Esophagus squamous epithelium (tissue), 5 donors: ENCODE results near the gene NLGN4X. TPM values are rescaled to one million over a fixed set of nuclear protein-coding genes. Genes with fewer than 3 reads are reported as not detected.

Experiments used
- DNase-seq: peaks from one replicate; lab custom pipeline; 2025; lab: John Stamatoyannopoulos, UW
- H3K27ac ChIP-seq, 4 donors: fragments of 200-600 bp; sonication (generic); one replicate each; pipeline ENCODE4 v1.5.1; 2016 to 2019; ENCODE audit warnings: mild to moderate bottlenecking in 1 of 4
- H3K27me3 ChIP-seq, 4 donors: fragments of 200-600 bp; sonication (generic); 1 replicate in 3 of 4; 2 replicates in 1 of 4; pipeline versions ENCODE4 v1.5.1 to v1.6.0; 2017 to 2021; ENCODE audit warnings: antibody characterized with exemption in 1 of 4
- H3K36me3 ChIP-seq, 3 donors: fragments of 200-600 bp; sonication (generic); one replicate each; pipeline ENCODE4 v1.5.1; 2016 to 2019
- H3K4me1 ChIP-seq, 3 donors: fragments of 200-600 bp; sonication (generic); one replicate each; pipeline ENCODE4 v1.5.1; 2017 to 2019
- H3K4me3 ChIP-seq, 4 donors: fragments of 200-600 bp; sonication (generic); 1 replicate in 3 of 4; 2 replicates in 1 of 4; pipeline ENCODE4 v1.5.1; 2016 to 2019; ENCODE audit warnings: mild to moderate bottlenecking in 2 of 4, moderate library complexity in 1 of 4
- H3K9me3 ChIP-seq, 3 donors: fragments of 200-600 bp; sonication (generic); one replicate each; pipeline ENCODE4 v1.5.1; 2016 to 2019
- CTCF ChIP-seq, 6 experiments: fragments of 450-650 bp in 4 of 6; fragments of 200-600 bp in 2 of 6; sonication (generic) in 2 of 6; IDR thresholded peaks; one replicate each; pipeline ENCODE4 v1.5.1; 2016 to 2019; ENCODE audit warnings: antibody characterized with exemption in 6 of 6, mild to moderate bottlenecking in 4 of 6, moderate library complexity in 4 of 6
- POLR2A ChIP-seq, 4 donors: fragments of 450-650 bp; IDR thresholded peaks; one replicate each; pipeline ENCODE4 v1.6.1; 2017; ENCODE audit warnings: antibody characterized with exemption in 4 of 4, mild to moderate bottlenecking in 4 of 4, moderate library complexity in 3 of 4
- WGBS, 2 donors: methylation state at CpG; one replicate each; pipeline ENCODE4 v1.1.5; 2018; 5-methylcytosine and 5-hydroxymethylcytosine counted together
- intact Hi-C: fragments of 100-400 bp; cut with DNase I; formaldehyde crosslinking; loops from one replicate; pipeline ENCODE4 v1.15.0; 2022
- total RNA-seq, 4 donors: library from RNA; depleted of rRNA; stranded (reverse); fragments of >200 nt; gene quantifications; one replicate each; pipeline ENCODE4 v1.1.0, GENCODE V29; 2016
- donor health status: DM: yes; HTN: yes; CAD: no.

The NLGN4X gene
- total RNA-seq, 4 donors from 2014 or later, result 0.22 to 1.9 (median 1.0) TPM

GRCh38 chrX:6170424-6170823 lies 58.2 kb downstream of the NLGN4X start:
- no peaks in the 10 kb centered on the region for H3K27me3 ChIP-seq
- H3K27ac ChIP-seq, result no peak overlapping the region
- no peak overlapping the region for H3K4me3 ChIP-seq
- TF ChIP-seq CTCF (IDR thresholded peaks at IDR 0.05) (no peak), POLR2A (IDR thresholded peaks at IDR 0.05) (no peak)
- intact Hi-C loops, result no loop called here
- no peaks in the 10 kb centered on the region for H3K4me1 ChIP-seq
- no peaks in the 10 kb centered on the region for H3K36me3 ChIP-seq
- no peak for DNase-seq
- H3K9me3 ChIP-seq, result no peaks in the 10 kb centered on the region

- Histone ChIP-seq H3K36me3 (no peaks in the 10 kb centered on the region), H3K4me1 (no peaks in the 10 kb centered on the region), H3K4me3 (no peak overlapping the region), H3K27ac (no peak overlapping the region), H3K9me3 (no peaks in the 10 kb centered on the region), H3K27me3 (no peaks in the 10 kb centered on the region)
- intact Hi-C loops, result no loop called here
- no peak for DNase-seq
- 70 to 73% methylated on average over 6 to 8 of the region's 8 CpGs for WGBS, 2 donors
- no peak for TF ChIP-seq POLR2A (IDR thresholded peaks at IDR 0.05)
Observed at GRCh38 chrX:6169407-6169806, 59.3 kb downstream of the NLGN4X start.

- intact Hi-C loops, result no loop called here
- no peak overlapping the region for H3K27ac ChIP-seq
- H3K9me3 ChIP-seq, result no peaks in the 10 kb centered on the region
- WGBS, 2 donors, result 50% methylated on average over 1 of the region's 1 CpG; no CpG with 5 or more reads in 1 of the 2 donors
- DNase-seq, result no peak
- no peaks in the 10 kb centered on the region for H3K36me3 ChIP-seq
- TF ChIP-seq CTCF (IDR thresholded peaks at IDR 0.05), result no peak
- TF ChIP-seq POLR2A (IDR thresholded peaks at IDR 0.05), result no peak
- no peaks in the 10 kb centered on the region for H3K4me1 ChIP-seq
- no peaks in the 10 kb centered on the region for H3K27me3 ChIP-seq
- no peak overlapping the region for H3K4me3 ChIP-seq
Observed at GRCh38 chrX:6163721-6164120, 64.9 kb downstream of the NLGN4X start.

- 75 to 90% methylated on average over 2 to 5 of the region's 5 CpGs for WGBS, 2 donors
- intact Hi-C loops, result no loop called here
- Histone ChIP-seq H3K4me1 (no peaks in the 10 kb centered on the region), H3K36me3 (no peaks in the 10 kb centered on the region), H3K9me3 (no peaks in the 10 kb centered on the region), H3K27ac (no peak overlapping the region), H3K4me3 (no peak overlapping the region), H3K27me3 (no peaks in the 10 kb centered on the region)
- DNase-seq, result no peak
- TF ChIP-seq POLR2A (IDR thresholded peaks at IDR 0.05), result no peak
- no peak for TF ChIP-seq CTCF (IDR thresholded peaks at IDR 0.05)
Observed at GRCh38 chrX:6159468-6159867, 69.2 kb downstream of the NLGN4X start.

- no peak for DNase-seq
- Histone ChIP-seq H3K4me1 (no peaks in the 10 kb centered on the region), H3K27ac (no peak overlapping the region), H3K4me3 (no peak overlapping the region), H3K27me3 (no peaks in the 10 kb centered on the region), H3K36me3 (no peaks in the 10 kb centered on the region), H3K9me3 (no peaks in the 10 kb centered on the region)
- 62% methylated on average over 4 of the region's 5 CpGs; no CpG with 5 or more reads in 1 of the 2 donors for WGBS, 2 donors
- TF ChIP-seq CTCF (IDR thresholded peaks at IDR 0.05) (no peak), POLR2A (IDR thresholded peaks at IDR 0.05) (no peak)
- intact Hi-C loops, result no loop called here
Observed at GRCh38 chrX:6151971-6152370, 76.7 kb downstream of the NLGN4X start.
